PC-9 (cell line): Measurements from ENCODE around the gene UBQLN2. TPM values are rescaled to one million over a fixed set of nuclear protein-coding genes. Genes with fewer than 3 reads are reported as not detected.
A peak's percentile ranks its signal among the peaks of the same experiment; 100 is the strongest.

Experiments used
- BruUV-seq: library from RNA; stranded (reverse); fragments of 400-500 nt; replicated peaks from 2 replicates; lab custom pipeline; 2021; lab: Mats Ljungman, UMichigan
- CTCF ChIA-PET: fragments of 300-600 bp; sonication (Branson Sonifier 250); formaldehyde crosslinking; loops from one replicate; lab custom pipeline; 2022; ENCODE audit warnings: antibody characterized with exemption; lab: Charles Lee
- POLR2A ChIA-PET: fragments of 300-600 bp; sonication (Branson Sonifier 250); formaldehyde crosslinking; loops from one replicate; lab custom pipeline; 2022; ENCODE audit warnings: antibody characterized with exemption; ENCODE audit not compliant: unreplicated experiment; lab: Charles Lee
- DNase-seq, 2 experiments: peaks; one replicate each; pipeline versions ENCODE4 v3.0.0 to v3.0.0-alpha.2; 2015 to 2022; ENCODE audit warnings: mixed read lengths in 1 of 2
- H2AFZ ChIP-seq: fragments of 200-600 bp; sonication (generic); 2 replicates; pipeline ENCODE4 v1.8.1; 2017; ENCODE audit warnings: antibody characterized with exemption
- H3F3A ChIP-seq: fragments of 200-600 bp; sonication (generic); 2 replicates; pipeline ENCODE4 v1.8.1; 2017; ENCODE audit warnings: antibody characterized with exemption, mild to moderate bottlenecking, low read depth; ENCODE audit not compliant: insufficient read depth
- H3K27ac ChIP-seq: fragments of 200-600 bp; sonication (generic); 2 replicates; pipeline ENCODE4 v1.6.1; 2016; ENCODE audit warnings: mixed run types
- H3K27me3 ChIP-seq: fragments of 200-600 bp; sonication (generic); 2 replicates; pipeline ENCODE4 v1.6.1; 2016; ENCODE audit warnings: low read depth, mixed run types; ENCODE audit not compliant: insufficient read depth
- H3K36me3 ChIP-seq: fragments of 200-600 bp; sonication (generic); 2 replicates; pipeline ENCODE4 v1.6.1; 2016; ENCODE audit warnings: low read depth, mixed run types
- H3K4me1 ChIP-seq: fragments of 200-600 bp; sonication (generic); replicated peaks from 2 replicates; pipeline ENCODE4 v1.6.1; 2016; ENCODE audit warnings: mixed run types; ENCODE audit not compliant: insufficient read depth
- H3K4me2 ChIP-seq: fragments of 200-600 bp; sonication (generic); 2 replicates; pipeline ENCODE4 v1.6.1; 2017; ENCODE audit warnings: mixed run types
- H3K4me3 ChIP-seq: fragments of 200-600 bp; sonication (generic); 2 replicates; pipeline ENCODE4 v1.6.1; 2016; ENCODE audit warnings: mixed run types
- H3K79me2 ChIP-seq: fragments of 200-600 bp; sonication (generic); 2 replicates; pipeline ENCODE4 v1.6.1; 2017; ENCODE audit warnings: low read depth, mixed run types
- H3K9me2 ChIP-seq: fragments of 200-600 bp; sonication (generic); 2 replicates; pipeline ENCODE4 v1.8.1; 2017; ENCODE audit warnings: mild to moderate bottlenecking; ENCODE audit not compliant: insufficient read depth
- H3K9me3 ChIP-seq: fragments of 200-600 bp; sonication (generic); 2 replicates; pipeline ENCODE4 v1.8.1; 2016; ENCODE audit warnings: low read depth; ENCODE audit not compliant: insufficient read depth
- H4K20me1 ChIP-seq: fragments of 200-600 bp; sonication (generic); 2 replicates; pipeline ENCODE4 v1.8.1; 2017; ENCODE audit not compliant: insufficient read depth
- CTCF ChIP-seq: fragments of 200-600 bp; sonication (generic); conservative IDR thresholded peaks from 2 replicates; pipeline ENCODE4 v1.6.1; 2017; ENCODE audit warnings: mixed run types, antibody characterized with exemption, mild to moderate bottlenecking, moderate library complexity
- EZH2 ChIP-seq: fragments of 200-600 bp; sonication (generic); IDR thresholded peaks from 2 replicates; pipeline ENCODE4 v1.8.0; 2017; ENCODE audit warnings: antibody characterized with exemption, low read depth
- intact Hi-C: fragments of 100-400 bp; cut with micrococcal nuclease; formaldehyde crosslinking; loops from one replicate; pipeline ENCODE4 v1.10.0; 2022; ENCODE audit not compliant: unreplicated experiment
- total RNA-seq: library from RNA; stranded (reverse); gene quantifications from 2 replicates; pipeline ENCODE4 v1.2.3, GENCODE V29; 2021

Gene UBQLN2
- total RNA-seq, 1 experiment from 2014 or later: 78.7 TPM

DNA sequence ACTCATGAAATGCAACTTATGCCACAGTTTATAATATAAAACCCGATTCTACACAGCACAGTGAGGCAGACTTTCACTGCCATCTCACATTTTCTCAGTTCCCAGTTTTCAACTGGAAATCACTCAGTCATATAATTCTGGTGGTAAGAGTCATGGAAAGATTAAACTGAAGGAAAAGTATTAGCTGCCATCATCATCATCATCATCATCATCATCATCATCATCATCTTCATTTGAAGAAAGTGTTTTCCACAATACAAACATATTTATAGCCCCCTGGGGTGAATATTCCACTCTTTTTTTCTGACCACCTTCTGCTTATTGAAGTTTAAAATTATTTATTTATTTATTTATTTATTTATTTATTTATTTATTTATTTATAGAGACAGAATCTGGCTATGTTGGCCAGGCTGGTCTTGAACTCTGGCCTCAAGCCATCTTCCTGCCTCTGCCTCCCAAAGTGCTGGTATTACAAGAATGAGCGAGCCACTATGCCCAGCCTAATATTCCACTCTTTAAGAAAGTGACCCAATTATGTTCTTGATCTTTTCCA is 6.0 kb upstream of the UBQLN2 start:
- TF ChIP-seq CTCF (no peak), EZH2 (no peak)
- CTCF ChIA-PET: no interaction called here
- POLR2A ChIA-PET: no interaction called here

DNA sequence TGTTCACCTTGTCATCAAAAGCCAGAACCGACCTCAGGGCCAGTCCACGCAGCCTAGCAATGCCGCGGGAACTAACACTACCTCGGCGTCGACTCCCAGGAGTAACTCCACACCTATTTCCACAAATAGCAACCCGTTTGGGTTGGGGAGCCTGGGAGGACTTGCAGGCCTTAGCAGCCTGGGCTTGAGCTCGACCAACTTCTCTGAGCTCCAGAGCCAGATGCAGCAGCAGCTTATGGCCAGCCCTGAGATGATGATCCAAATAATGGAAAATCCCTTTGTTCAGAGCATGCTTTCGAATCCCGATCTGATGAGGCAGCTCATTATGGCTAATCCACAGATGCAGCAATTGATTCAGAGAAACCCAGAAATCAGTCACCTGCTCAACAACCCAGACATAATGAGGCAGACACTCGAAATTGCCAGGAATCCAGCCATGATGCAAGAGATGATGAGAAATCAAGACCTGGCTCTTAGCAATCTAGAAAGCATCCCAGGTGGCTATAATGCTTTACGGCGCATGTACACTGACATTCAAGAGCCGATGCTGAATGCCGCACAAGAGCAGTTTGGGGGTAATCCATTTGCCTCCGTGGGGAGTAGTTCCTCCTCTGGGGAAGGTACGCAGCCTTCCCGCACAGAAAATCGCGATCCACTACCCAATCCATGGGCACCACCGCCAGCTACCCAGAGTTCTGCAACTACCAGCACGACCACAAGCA is 898 bp downstream of the UBQLN2 start:
- peaks cover 9% of the 10 kb centered on the region; the same call in 1 of the 2 replicates for H3K4me1 ChIP-seq
- peaks cover 10% of the 10 kb centered on the region for H3K36me3 ChIP-seq
- H3K4me2 ChIP-seq: peak overlapping the region; percentile 88
- peak overlapping the region; percentile 87; the same call in 1 of the 2 replicates for H2AFZ ChIP-seq
- TF ChIP-seq CTCF (no peak), EZH2 (no peak)
- no peaks in the 10 kb centered on the region for H3K27me3 ChIP-seq
- intact Hi-C loops: loop anchor here (5.0 kb wide), 3 partner anchors 163 to 452 kb away; partner anchors contain the start of gene NBDY
- H4K20me1 ChIP-seq: peaks cover 35% of the 10 kb centered on the region
- H3K27ac ChIP-seq: peak overlapping the region; percentile 93
- peaks cover 57% of the 10 kb centered on the region for H3K79me2 ChIP-seq
- no peaks in the 10 kb centered on the region for H3K9me3 ChIP-seq
- CTCF ChIA-PET: interaction anchor here (0.8 kb wide), 1 partner anchor 60 kb away, joined by 3 read pairs; no protein-coding TSS in a partner anchor
- H3K4me3 ChIP-seq: peak overlapping the region; percentile 95
- BruUV-seq: TSS peak; percentile 64
- H3K9me2 ChIP-seq: no peaks in the 10 kb centered on the region
- H3F3A ChIP-seq: 0 out of 2 replicates have a peak, but pooled peaks cover 9% of the 10 kb centered on the region
- POLR2A ChIA-PET: interaction anchor here (0.6 to 0.7 kb wide), 2 partner anchors 187 to 496 kb away, joined by 3 to 4 read pairs; no protein-coding TSS in a partner anchor
- peak; percentile 45 to 76 for DNase-seq

More for the DNA sequence above, 6.0 kb upstream of the UBQLN2 start:
- H3K4me3 ChIP-seq: no peak overlapping the region
- no peak overlapping the region for H2AFZ ChIP-seq
- intact Hi-C loops: no loop called here
- no peaks in the 10 kb centered on the region for H3K79me2 ChIP-seq
- H4K20me1 ChIP-seq: no peaks in the 10 kb centered on the region
- H3K36me3 ChIP-seq: no peaks in the 10 kb centered on the region
- no TSS peak for BruUV-seq
- H3K27me3 ChIP-seq: no peaks in the 10 kb centered on the region
- no peaks in the 10 kb centered on the region for H3K9me2 ChIP-seq
- H3K9me3 ChIP-seq: no peaks in the 10 kb centered on the region
- no peaks in the 10 kb centered on the region for H3F3A ChIP-seq
- no peak overlapping the region for H3K27ac ChIP-seq
- DNase-seq: no peak
- H3K4me1 ChIP-seq: no peaks in the 10 kb centered on the region
- no peak overlapping the region for H3K4me2 ChIP-seq

- ChIA-PET CTCF (no interaction called here), POLR2A (interaction anchor here (0.6 to 0.7 kb wide), 2 partner anchors 61 to 186 kb away, joined by 4 read pairs; no protein-coding TSS in a partner anchor)
- H3K27ac ChIP-seq: peak overlapping the region; percentile 93; the same call in 1 of the 2 replicates
- peaks cover 58% of the 10 kb centered on the region for H3K79me2 ChIP-seq
- peaks cover 9% of the 10 kb centered on the region; the same call in 1 of the 2 replicates for H3K4me1 ChIP-seq
- BruUV-seq: no TSS peak
- no peaks in the 10 kb centered on the region for H3K9me3 ChIP-seq
- no peak overlapping the region for H2AFZ ChIP-seq
- H3K36me3 ChIP-seq: peaks cover 12% of the 10 kb centered on the region
- H3K27me3 ChIP-seq: no peaks in the 10 kb centered on the region
- peak overlapping the region; percentile 95 for H3K4me3 ChIP-seq
- intact Hi-C loops: loop anchor here (5.0 kb wide), 3 partner anchors 162 to 453 kb away; partner anchors contain the start of gene NBDY
- DNase-seq: peak in 1 of 2 experiments; percentile 6
- H3K9me2 ChIP-seq: no peaks in the 10 kb centered on the region
- TF ChIP-seq CTCF (no peak), EZH2 (no peak)
- 0 out of 2 replicates have a peak, but pooled peaks cover 9% of the 10 kb centered on the region for H3F3A ChIP-seq
- H4K20me1 ChIP-seq: peaks cover 35% of the 10 kb centered on the region
- H3K4me2 ChIP-seq: peak overlapping the region; percentile 88
These were observed 1.8 kb downstream of the UBQLN2 start for GRCh38 chrX:56564921-56565840.
